Measurements from ENCODE around the gene C4BPB.
"Not testable (repeated sequence)": the region's sequence is repeated elsewhere in the genome, so short reads cannot be mapped to it uniquely, and the experiment has no call there.

C4BPB gene, protein sequence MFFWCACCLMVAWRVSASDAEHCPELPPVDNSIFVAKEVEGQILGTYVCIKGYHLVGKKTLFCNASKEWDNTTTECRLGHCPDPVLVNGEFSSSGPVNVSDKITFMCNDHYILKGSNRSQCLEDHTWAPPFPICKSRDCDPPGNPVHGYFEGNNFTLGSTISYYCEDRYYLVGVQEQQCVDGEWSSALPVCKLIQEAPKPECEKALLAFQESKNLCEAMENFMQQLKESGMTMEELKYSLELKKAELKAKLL

DNA sequence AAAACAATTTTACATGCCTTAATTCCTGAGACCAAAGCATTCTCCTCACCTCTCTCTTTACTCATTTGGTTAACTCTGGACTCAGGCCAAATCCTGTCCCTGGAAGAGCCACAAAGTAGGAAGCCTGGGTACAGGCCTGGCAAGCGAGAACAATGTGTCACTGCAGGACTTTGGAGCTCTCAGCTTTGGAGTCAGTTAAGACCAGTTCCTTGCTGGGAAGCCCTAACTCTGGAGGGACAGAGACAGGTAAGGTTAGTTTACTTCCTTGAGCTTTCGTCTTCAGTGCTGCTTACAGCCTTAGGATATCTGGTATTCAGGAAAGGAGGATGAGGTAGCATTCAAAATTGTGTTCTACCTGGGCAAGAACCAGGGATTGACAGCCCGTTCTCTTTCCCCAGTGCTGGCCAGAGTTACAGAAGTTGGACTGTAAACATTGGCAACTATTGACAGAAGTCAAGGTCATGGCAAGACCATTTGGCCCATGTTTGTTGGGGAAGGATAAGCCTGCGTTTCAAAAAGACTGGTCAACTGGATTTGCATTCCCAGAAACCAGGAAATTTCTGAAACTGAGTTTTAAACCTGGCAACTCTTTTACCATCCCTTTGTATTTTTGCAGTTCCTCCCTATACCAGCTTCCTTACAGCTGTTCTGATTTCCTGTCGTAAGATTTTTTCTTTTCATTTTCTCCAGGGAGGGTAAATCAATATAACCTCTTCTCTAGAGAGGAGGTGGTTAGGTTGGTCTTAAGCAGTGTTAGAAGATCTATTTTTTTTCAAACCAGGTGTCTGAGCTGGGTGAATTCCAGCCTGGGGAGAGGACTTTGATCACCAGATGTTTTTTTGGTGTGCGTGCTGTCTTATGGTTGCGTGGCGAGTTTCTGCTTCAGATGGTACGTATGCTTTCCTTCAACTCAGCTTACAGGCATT lies at the start of gene C4BPB:
Gene C4BPB, plus strand, starts transcription at position 160 of the 926 bp plus-strand sequence. Its CDS starts 672 bp downstream, at position 832.
- DNase-seq = no peak

DNA sequence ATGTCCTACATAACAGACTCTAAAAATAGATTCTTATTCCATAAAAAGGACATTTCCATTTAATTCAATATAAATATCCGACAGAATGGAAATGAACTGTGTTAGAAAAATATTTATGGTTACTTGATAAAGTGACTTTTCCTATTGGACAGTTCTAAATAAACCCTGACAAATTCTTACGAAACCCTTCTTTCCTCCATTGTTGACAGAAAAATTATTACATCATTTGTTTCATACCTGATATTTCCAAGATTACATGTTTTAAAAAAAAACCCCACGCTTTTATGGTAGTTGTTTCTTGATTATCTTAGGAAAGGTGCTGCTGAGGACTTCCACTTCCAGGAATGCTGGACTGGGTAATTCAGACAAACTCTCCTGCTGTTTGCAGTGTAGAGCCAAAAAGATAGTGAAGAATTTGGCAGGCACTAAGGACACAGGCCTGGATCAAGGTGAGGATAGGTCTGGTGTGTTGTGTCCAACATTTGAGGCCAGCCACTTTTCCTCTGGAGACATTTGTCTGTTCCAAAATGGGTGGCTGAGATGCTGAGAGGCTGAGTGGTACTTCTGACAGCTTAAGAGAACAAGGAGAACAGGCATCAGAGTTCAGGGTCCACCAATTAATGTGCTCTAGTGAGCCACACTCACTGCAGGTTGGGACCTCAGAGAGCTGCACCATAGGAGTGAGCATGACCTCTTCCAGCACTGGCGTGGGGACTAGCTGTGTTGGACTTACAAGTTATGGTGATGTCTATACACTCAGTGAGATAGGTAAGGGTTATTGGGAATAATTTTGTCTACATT lies 49.1 kb upstream of the C4BPB start:
- no peak for DNase-seq

- no peak for DNase-seq
Observed at GRCh38 chr1:207040181-207040533, 48.5 kb upstream of the C4BPB start.

- not testable (repeated sequence) for DNase-seq
Observed at GRCh38 chr1:207041397-207041796, 47.3 kb upstream of the C4BPB start.

DNA sequence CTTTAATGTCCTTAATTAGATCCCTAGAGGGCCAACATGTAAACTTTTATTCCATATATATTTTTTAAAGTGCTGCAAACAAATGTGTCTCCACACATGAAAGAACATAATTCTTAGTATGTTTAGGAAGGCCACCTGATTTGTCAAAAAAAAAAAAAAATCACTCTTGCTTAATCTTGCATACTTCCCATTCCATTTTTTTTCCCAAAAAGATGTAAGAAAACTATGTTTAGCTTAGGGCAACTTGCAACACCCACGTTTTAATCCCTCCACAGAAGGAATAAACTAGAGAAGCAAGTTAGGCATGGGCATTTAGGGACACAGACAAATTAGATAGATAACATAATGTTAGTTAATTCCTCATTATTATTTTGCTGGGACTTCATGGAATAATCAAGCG lies 43.2 kb upstream of the C4BPB start:
- no peak for DNase-seq

DNA sequence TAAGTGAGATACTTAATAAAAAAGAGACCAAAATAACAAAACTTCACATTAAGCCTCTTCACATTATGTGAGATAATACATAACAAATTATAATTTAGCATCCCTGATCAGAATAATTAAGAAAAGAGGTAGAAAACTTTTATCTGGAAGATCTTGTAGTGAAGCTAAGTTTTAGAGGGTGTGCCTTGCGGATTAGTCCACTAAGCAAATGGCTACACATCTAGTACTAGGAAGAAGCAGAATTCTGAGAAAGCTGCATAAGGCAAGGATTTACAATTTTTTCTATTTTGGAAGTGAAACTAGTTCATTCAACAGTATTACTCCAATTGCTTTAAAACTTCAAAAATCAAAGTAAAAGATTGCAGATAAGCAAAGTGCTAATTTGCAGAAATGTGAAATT lies 41.2 kb upstream of the C4BPB start:
- DNase-seq = no peak

DNA sequence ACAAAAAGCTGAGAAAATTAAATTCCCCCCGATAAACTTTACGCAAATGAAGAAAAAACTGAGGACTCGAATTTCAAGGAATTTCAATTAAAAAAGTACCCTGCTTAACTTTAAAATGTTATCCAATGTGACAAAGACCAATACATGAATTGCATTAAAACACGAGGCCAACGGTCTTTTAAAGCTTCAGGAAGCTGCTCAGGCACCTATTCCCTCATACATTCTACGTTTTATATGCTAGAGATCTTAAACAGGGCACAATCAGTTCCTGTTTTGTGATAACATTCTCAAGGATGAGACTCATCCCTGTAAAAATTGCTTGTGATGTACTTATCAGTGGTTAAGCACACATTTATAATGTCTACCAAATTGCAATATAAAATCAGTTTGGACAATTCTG lies 40.6 kb upstream of the C4BPB start:
- DNase-seq = no peak

DNA sequence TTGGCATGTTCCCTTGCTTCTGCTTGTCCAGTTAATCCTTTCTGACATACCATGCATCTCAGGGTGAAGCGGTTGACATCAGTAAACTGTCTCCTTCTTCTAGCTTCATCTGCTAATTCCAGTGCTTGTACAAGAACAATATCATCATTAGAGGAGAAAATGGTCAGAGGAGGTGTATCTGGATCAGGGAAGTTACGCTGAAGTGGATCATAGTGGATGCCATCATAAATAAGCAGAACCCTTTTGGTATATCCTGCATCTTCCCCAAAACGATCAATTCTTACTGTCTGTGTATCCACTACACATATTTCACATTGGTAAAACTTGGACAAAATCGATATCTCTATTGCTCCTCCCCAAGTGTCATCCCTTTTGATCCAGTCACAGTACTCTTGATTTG lies 39.6 kb upstream of the C4BPB start:
- no peak for DNase-seq

DNA sequence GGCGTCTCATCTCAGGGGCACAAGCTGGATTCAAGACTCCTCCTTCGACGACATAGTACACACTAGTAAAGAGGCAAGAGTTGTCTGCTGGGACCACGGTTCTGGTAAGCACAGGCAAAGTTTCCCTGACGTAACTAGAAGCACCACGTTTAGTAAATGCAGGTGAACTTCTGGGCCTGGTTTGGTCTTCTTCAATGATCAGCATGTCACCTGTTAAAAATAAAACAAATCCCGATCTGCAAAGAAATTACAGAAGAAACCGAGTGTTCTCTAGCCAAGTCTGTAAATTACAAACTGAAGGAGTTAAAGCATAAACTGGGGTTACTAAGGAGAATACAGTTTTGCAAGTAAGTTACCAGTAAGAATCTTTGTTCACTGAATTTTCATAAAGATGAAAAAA lies 39.1 kb upstream of the C4BPB start:
- DNase-seq = no peak

DNA sequence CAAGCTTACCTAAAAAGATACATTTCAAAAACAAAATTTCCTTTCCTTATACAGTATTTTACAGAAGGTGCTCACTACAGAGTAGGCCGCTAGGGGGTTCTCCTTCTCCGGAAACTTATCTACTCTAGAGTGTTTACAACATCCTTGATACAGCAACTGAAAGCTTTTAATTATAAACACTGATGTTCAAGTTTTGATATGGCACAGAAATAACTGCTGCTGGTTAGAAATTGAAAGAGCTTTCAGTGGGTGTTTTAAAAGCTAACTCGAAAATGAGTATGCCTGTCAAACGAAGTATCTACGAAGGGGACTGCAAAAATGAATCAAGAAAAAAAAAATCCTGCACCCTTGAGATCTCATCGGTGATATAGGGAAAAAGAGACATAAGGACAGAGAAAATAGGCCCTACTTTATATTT lies 38.7 kb upstream of the C4BPB start:
- DNase-seq = no peak

DNA sequence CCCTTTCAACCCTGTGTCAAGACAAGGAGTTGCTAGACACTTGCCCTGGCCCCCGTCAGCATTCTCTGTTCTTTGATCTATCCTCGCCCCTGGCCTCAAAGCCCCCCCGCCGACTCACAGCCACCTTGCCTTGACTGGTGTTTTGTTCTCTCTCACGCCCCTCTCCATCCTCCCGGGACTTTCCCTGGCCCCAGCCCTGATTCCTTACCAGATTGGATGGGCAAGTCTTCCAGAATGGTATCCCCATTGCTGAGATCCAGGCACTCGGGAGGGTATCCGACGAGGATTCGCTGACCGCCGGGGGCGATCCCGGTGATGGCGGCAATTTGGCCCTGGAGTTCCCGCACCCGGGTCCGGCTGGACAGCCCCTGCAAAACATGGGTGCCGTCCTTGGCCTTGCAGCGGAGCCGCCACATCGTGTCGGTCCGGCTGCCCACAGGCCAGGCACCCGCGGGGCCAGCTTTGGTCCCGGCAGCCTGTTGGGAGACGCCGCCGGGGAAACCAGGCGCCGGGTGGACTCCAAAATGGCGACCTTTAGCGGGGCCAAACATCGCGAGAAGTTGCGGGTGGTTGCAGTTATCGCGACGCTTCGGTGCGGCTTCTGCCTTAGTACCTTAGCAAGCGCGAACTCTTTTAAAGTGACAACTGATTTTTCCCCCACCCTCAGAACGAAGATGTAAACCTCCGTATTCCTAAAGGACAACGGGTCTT lies 38.0 kb upstream of the C4BPB start:
- peak; percentile 88 for DNase-seq

- DNase-seq = no peak
Observed at GRCh38 chr1:207051191-207051943, 37.3 kb upstream of the C4BPB start, which contains the start of gene YOD1. Gene YOD1, minus strand, starts transcription at chr1:207051208. Its CDS starts 178 bp downstream, at chr1:207051030.

DNA sequence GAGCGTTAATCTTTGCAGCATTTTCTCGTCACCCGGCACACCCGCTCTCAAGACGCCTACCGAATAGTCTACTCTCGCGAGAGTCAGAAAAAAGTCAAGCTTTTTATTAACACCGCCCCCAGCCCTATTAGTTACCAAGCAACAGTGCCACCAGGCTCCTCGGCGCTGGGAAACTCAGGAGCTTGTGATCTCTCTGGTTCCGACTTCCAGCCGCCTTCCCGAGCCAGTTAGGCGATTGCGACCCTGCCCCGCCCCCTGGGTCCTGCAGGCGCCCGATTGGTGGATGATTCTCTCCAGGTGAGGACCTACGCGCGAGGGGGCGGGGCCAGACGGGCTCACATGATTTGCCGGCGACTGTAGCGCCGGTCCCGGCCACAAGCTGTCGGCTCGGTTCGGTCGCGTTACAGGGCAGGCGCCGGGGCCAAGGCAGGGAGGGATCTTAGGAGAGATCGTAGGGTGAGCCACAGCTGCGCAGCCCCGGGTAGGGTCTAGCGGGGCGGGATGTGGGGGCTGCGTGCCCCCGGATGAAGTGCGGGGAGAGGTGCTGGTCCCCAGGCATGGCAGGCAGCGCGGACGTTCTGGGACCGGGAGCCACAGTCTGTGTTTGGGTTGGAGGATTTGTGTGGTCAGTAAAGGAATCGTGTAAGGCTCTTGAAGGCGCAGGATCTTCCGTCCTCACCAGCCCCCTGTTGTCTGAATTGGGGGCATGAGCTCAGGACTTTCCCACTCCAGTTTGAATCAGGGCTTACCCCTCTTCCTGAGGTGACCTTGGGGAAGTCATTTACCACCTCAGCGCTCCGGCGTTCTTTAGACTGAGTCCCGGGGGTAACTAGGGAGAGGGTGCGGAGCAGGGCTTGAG lies 35.5 kb upstream of the C4BPB start, which contains the start of gene PFKFB2:
Gene PFKFB2, plus strand, starts transcription at position 365 of the 859 bp plus-strand sequence. CDS start 1,443 bp downstream, outside the sequence.
- peak; percentile 94 for DNase-seq

DNA sequence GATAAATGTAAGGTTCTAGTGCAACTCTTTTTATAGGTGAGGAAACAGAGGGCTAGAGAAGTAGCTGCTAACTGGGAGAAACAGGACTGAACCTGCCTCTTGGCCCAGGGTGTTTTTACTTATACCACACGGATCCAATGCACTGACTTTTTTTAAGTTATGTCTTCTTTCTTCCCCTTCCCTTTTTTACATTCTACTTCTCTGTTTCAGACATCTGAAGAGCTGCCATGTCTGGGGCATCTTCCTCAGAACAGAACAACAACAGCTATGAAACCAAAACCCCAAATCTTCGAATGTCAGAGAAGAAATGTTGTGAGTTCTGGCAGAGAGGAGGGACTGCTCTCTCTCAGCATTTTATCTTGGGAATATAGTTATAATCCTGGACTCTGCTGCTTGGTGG lies 34.2 kb upstream of the C4BPB start:
- no peak for DNase-seq

DNA sequence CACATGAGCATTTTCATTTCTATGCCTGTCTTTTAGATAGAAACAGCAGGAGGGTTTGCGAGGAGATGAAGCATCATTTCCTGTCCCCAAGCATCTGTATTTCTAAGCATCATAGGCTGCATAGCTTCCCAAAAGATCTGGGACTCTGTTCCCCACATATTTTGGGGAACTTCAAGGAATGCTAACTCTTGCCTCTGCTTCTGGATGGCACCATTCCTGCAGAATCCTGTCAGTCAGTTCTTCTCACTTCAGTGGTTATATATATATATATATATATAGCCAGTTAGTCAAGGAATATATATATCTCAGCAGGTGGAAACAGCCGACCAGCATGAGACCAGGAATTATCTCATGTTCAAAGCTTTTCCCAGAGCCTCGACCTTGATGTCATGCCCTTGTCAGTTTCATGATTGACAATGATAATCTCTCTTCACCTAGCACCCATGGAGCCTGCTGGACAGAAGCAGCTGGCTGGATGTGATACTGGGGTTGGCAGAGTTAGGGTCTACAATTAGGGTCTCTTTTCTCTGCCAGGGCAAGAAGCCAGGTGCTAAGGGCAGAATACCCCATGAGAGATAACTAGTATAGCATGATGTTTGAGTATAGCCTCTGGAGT lies 33.2 kb upstream of the C4BPB start:
- DNase-seq = no peak

DNA sequence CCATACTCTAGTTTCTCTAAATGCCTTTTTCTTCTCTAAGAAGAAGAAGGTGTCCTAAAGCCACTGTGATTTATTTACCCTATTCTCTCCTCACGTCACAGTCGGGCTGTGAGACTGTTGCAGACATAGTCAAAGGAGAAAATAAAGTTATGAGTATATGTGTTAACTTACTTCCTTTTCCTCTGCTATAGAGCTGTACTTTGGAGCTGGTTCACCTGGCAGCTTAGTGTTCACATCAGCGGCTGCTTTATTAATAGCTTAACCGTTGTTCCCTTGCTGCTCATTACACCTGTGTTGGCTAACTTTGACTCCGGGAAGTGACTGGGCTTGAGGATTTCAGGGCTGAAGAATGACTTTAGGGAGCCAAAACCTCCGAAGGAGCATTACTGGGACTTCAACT lies 32.0 kb upstream of the C4BPB start:
- no peak for DNase-seq

- no peak for DNase-seq
Observed at GRCh38 chr1:207058252-207058651, 30.4 kb upstream of the C4BPB start.

DNA sequence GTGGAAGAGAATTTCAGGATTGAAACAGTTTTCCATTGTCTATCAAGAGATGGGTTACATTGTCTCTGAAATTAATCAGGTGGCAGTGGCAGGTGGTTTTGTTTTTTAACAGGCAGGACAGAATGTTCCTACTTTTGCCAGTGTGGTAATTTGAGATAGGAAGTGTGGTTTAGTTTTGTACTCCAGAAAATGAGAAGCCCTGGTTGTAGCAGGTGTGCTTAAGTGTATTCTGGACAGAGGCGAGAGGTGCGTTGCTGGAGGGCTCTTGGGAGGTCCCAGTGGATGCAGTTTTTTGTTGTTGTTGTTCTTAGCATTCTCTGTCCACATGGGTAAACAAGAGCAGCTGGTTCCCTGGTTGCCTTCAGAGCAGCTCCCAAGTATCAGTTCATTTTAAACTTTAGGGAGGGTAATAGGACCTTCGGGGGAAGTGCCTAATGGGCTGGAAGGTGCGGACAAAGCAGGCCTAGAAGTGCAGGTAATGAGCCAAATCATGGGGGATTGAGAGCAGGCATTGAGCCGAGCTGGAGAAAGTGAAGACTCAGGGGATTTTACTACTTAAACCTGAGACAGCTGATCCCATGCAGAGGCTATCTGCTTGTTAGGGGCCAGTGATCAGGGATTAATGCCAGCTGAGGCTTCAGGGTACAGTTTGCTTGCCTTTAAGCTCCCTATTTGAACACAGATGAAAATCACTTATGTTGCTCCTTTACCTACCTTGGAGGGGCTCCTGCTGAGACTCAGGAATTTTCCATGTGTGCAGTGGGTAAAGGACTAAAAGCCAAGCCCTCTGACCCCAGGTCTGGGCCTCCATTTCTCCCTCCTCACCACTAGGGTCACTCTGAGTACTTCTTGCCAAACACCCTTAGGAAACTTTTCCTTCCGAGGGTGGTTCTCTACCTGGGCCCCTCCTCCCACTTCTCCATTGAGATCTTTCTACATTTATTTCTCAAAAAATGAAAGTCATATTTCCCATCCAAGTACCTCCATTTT lies 29.5 kb upstream of the C4BPB start:
- DNase-seq = no peak

DNA sequence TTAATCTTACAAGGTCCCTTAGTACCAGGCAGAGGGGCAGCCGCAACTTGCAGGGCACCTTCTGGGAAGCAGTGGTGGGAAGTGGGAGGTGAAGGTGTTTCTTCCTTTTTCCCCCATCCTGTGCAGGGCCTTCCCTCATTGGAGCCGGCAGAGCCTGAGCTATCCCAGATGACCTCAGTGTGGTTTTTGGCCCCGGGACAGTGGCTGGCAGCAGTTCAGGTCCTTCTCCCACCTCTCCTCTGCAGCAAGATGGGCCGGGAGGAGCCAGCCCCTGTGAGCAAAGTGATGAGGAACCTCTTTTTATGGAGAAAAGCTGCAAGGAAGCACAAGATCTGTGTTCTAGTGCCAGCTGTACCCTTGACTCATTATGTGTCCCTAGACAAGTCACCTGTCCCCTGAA lies 28.8 kb upstream of the C4BPB start:
- no peak for DNase-seq
